ENCODE results near the gene KIAA0040.

The KIAA0040 gene

DNA sequence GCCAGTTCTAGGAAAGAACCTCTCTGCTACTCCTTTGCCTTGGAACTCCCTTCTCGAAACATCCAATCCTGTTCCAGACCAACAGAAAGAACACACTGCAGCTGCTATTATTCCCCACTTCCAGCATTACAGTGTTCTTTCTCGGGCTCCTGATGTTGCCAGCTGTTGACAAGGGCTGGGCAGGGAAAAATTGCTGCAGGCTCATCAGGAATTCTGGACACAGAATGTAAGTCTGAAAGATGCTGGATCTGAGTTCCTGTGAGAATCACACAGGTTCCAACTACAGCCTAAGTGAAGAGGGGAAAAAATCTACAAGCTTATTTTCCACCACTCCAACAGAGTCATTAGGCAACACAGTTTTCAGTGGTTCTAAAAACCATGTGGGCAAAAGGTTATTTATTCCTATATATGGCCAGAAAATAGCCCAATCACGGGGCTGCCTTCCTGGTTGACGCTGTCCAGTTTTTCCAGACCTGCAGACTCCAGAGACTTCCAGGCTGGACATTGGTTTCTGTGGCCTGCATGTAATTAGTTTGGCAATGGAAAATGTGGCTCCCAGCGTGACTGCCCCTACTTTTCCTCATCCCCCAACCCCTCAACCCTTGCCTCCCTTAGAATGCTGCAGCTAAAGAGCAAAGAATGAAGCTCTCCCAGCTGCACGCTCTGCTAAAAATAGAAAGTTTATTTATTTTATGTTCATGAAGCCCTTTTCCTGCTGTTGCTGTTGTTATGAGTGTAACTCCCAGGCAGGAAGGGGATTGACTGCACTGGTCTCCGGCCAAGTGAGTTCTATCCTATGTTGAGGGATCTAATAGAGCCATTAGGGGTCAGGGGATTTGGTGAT lies 8.3 kb upstream of the KIAA0040 start:
- no peak for DNase-seq

DNA sequence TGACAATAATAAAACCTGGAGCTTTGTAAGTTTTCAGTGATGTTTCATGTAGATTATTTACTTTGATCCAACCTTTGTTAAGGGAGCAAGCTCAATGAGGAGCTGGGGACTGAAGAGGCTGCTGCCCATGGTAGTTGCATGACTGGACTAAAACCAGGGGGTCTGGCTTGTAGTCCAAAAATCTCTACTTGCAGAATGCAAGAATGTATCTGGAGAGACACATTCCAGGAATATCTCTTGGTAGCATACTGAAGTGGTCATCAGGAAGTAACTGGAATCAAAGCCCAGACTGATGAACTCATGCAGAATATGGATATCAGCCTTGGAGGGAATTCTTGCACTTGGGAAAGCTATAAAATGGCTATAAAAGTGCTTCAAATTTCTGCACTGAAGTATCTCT lies 5.8 kb upstream of the KIAA0040 start:
- peak; percentile 58 for DNase-seq

DNA sequence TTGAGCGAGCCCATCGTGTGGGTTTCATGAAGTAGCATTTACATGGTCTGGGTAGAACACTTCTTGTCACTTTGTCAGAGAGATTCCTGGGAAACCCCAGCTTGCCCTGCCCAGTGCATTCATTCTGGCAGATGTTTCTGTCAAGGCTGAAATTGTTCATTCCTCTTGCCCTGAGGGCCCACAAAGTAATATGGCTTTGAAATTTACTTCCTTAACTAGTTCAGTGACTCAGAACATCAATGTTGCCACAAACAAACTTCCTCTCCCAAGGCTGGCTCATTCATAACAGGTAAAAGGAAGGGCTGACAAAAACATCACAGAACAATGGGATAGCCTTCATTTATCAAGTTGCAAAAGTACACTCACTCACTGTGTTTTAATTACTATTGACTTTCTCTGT lies 5.0 kb upstream of the KIAA0040 start:
- DNase-seq: peak; percentile 68

DNA sequence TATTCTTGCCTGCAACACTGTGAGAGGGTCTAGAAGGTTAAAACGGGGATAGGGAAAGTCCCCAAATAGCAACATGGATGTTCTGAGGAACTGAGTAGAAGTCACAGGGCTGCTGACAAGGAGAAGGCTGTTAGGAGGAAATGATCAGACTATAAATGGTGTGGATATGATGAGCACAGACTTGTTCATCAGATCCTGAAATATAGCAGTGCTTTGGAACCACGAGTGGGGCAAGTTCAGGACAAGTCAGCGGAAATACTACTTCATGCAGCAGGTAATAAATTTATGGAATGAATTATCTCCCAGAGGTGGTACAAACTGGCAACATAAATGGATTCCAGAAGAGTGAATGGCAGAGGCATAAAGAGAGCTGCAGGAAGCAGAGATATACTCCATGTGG lies 3.2 kb upstream of the KIAA0040 start:
- no peak for DNase-seq

DNA sequence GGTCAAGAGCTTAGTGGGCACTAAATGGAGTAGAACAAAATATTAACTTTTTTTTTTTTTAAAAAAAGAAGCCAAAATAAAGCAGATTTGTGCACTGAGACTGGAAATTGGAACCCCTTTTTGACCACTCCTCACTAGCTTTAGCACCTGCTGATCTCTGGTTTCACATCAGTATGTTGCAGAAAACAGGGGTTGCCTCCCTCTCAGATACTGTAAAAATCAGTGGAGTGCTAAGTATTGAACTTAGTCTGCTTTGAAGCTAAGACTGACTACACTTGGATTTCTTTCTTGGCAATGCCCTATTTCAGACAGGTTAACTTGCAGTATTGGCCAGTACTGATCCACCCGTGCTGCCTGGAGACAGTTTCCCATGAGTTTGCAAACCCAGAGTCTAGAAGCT lies 2.7 kb upstream of the KIAA0040 start:
- DNase-seq: no peak

DNA sequence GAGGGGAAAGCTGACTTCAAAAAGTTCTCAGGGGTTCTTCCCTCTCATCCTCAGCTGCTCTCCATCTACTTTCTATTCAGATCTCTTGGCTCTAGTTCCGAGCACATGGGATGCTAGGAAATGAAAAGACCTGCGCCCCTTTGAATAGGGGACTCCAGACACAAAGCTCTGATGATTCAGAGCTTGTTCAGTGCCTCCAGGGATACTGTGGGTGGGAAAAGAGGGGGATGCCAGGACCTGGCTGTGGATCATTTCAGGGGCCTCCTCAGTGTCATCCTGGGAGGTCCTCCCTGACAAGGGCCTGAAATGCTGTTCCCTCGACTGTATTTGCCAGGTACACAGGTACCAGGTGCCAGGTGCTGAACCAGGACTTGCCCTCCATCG lies 943 bp upstream of the KIAA0040 start:
- DNase-seq: no peak

DNA sequence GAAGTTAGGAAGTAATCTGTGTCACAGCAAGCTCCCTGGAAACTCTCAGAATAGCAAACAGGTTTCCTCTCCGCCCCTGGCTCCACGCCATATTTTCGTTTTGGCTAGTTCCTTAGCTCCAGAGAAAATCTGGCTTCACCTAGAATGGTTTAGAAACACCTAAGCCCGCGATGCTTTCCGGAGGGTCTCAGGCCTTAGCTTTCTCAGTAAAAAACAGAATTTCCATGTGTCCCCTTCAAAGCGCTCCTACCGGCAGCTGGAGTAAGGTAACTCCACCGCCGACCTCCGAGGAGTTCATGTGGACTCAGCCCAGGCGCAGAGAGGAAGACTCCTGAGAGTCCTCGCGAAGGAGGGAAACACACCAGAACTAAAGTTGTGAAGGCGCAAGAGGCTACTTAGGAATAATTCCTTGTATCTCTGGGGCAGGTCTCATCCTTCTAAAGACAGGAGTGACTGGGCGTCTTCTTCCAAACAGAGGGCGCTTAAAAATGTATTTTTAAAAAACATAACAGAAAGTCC lies 406 bp downstream of the KIAA0040 start:
- no peak for DNase-seq

DNA sequence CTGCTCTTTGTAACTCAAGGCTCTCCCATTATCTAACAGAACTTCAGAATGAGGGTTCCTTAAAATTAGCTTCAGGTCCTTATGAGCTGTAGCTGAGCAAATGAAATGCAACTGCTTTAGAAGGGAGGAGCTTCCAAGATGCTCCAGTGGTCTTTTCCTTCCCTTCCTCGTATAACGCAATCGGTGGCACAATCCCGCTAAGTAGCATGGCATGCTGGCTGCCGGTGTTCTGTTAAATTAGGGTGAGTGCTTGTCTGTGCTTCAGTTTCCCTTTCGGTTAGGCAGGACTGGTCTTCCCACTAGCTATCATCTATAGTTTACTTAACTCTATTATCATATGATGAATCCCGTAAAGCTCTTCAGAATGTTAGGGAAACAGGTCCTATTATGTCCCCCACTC lies 917 bp downstream of the KIAA0040 start:
- DNase-seq: no peak

DNA sequence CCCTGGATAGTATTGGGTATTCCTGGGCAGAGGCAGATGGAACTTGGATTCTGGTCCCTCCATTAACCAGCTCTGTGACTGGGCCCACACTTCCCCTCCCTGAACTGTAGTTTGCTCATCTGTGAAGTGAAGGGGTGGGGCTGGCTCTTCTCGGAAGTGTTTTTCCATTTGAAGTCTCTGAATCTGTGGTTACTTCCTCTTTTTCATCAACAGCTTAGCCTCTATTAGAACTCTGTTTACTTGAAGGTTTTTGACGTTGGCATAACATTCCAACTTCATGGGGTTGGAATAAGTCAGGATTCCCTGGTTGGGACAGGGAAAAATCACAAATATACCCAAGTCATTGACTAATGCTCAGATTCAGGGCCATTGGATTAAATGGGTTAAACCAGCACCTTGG lies 3.6 kb downstream of the KIAA0040 start:
- DNase-seq: no peak

DNA sequence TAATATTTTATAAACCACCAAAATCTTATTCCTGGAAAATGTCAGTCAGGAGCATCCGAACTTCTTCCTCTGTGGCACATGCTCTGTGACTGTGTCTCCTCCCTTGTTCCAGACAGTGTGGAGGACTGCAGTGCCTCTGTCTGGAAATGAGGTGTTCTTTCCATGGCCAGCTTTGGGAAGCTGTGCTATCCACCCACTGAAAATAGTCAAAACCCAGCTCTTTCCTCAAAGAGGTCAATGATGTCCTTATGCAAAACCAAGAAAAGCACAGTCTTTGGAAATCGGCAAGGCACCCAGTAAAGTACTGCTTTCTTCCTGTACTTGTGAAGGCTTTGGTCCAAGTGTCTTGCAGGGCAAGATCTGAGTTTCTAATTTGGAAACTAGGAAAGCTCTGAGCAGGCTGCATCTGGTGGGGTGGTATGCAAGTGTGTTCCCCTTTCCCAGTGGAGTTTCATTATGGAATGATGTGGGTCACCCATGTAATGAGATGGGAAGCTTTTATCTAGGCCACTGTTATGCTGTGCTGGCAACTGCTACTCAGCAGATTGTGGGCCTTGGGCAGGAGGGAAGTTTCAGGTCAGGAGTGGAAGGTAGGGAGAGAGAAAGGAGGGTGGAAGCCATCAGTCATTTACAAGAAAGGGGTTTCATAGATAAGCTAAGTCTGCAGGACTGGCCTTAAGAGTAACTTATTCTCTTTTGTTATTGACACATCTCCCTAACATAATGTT lies 6.0 kb downstream of the KIAA0040 start:
- DNase-seq: no peak

DNA sequence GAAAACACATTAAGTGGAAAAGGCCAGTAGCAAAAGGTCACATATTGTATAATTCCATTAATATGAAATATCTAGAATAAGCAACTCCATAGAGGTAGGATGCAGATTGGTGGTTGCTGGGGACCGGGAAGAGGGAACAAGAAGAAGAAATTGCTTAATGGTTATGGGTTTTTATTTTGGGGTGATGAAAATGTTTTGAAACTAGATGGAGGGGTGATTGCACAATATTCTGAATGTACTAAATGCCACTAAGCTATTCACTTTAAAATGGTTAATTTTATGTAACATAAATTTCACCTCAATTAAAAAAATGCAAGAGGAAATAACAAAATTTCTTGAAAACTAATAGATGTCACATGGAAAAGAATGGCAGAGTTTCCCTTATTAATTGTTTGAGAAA lies 6.7 kb downstream of the KIAA0040 start:
- DNase-seq: no peak

DNA sequence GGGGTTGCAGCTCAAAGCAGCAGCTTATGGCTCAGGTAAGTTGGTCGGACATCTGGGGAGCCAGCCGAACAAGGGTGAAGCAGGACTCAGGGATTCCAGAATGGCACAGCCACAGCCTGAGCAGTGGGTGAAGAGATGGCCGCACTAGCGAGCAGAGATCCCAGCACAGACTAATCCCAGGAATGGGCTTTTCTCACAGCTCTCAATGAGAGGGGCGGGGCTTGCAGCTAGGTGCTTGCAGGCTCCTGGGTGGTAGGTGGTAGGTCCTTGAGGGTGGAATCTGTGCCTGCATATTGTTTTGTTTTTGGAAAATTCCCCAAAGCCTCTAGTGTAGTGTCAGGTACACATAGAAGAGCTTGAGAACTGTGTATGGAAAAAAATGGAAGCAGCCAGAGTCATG lies 9.0 kb downstream of the KIAA0040 start:
- no peak for DNase-seq

DNA sequence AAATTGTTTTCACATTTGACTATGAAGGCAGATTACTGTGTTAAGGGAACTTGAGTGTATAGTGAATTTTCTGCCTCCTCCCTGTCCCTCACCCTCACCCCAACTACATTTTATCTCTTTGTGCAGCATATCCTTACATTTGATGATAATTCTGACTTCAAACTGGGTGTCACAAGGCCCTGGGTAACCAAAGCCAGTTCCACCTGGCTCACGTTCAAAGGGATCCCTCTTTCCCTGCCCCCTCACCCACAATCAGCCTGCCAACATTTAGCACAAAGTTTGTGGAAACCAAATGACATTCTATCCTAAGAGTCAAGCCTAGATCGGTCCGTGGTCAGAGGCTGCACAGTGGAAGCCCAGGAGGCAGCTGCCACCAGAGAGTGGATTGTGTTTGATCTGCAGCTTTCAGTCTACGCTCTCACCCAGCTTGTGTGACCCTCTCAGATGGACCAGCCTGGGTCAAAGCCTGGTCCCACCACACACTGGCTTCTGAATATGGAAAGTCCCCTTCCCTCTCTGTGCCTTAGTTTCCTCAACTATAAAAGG lies 10.3 kb downstream of the KIAA0040 start:
- no peak for DNase-seq

DNA sequence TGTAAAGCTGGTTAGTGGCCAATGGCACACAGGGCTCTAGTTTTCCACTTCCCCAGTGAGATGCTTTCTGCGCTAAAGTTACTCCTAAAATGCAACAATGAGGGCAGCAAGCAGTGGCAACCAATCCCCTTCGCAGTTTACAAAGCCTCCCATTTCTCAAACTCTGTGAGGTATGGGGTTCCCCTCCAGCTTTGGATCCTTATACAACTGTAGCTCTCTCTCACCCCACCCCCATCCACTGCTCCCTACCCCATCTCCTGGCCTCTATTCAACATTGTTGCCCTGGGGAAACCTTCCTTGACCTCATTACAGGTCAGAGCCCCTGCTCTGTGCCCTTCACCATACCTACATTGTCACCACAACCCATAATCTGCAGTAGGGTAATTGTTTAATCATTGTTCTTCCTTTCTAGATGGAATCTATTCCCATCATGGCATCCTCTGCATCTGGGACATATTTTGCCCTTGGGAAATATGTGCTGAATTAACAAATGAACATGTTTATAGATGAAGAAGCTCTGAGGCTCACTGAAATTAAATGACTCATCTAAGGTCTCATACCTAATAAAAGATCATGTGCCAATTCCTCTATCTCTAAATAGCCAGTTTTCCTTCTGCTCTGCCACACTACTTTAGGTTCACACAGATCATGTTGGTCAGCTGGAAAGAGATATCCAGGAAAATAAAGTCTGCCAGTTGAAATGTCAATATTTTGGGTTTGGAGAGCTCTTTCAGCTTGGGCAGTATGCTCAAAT lies 12.6 kb downstream of the KIAA0040 start:
- no peak for DNase-seq

DNA sequence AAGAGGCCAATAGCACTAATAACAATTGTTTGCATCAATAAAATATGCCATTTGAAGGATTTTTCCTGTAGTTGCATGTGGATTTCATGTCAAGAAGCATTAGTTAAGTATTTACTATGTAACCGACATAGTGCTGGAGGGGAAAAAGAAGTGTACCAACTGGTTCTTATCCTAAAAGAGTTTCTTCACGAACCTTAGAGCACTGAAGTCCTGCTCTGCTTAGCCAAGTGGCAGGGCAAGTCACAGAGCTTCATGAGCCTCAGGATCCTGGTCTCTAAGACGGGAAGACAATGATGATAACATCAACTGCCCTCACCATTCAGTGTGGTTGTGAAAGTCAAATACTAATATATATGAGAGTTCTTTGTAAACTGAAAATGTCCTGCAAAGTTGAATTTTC lies 14.1 kb downstream of the KIAA0040 start:
- no peak for DNase-seq

DNA sequence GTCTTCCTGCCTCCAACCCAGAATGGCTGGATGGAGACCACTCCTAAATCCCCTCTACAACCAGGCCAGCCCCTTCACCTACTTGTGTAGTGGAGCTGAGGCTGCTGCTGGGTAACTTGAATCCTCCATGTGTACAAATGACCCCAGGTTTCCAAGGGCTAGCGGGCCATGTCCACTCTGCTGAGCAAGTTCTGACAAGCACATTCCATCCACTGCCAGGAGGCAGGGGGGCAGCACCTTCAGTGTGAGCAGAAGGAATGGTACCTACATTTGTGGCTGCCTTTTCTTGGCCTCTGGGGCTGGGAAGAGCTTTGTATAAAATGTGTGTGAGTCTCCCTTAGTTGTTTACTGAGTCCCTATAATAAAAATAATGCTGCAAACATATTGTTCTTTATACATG lies 14.5 kb downstream of the KIAA0040 start:
- DNase-seq: no peak

DNA sequence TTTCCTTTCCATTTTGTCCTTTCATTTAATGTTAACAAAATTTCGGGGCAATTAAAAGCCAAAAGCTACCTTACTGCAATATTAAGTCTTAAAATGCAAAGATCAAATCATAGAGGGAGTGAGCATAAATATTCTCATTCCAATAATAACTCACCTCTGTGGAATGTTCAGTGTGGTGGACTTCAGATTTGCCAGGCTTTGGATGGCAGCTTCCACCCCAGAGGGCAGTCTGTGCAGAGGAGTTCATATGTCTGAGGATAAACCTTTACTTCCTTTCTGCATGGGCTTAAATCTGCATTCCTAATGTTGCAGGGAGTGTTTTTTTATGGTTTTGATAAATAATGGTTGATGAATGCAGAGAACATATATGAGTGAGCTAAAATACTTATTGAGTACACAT lies 16.3 kb downstream of the KIAA0040 start:
- DNase-seq: peak; percentile 82

DNA sequence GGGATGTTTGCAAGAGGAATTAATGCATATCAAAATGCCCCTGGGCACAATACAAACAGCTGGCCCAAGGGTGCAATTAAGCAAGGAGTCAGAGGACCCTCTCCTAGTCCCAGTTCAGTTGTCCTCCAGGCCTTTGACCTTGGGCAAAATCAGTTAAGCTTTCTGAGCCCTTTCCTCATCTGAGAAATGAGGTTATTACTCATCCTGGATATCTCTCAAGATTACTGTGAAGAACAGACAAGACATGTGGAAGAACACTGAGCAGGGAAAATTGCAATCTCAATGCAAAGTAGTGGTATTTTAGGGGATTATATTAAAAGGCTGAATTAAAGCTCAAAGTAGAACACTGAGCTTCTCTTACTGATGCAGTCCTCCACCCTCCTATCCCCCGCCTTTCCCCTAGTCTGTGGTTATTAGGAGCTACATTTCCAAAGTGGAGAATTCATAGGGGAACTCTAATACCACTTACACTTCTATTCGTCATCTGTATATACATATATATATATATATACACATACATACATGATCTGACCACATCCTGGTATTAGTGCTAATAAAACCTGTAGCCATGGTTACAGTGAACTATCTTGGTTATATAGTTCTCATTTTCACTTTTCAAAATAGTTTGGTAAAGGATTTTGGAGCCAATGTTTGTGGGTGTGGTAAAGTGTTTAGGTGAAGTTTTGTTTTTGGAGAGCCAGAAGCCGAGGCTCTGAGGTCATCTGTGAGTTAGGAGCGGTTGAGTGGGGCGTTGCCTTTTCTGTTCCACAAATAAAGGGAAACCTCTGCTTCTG lies 18.1 kb downstream of the KIAA0040 start:
- no peak for DNase-seq

DNA sequence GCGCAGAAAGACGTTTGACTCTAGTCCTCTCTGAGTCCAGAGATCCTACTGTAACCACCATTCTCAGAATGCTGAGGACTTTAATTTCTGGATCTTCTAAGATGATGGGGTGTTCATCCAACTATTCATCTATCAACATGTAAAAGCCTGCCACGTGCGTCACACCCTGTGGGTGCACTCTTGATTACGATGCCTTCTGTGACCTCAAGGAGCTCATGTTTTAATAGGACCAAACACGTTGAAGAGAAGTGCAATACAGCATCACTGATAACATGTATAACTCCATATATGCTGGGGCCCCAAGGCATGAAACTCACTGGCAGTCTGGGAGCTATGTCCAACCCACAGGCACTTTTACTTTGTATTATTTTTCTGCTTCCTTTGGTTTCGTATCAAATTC lies 19.0 kb downstream of the KIAA0040 start:
- no peak for DNase-seq

DNA sequence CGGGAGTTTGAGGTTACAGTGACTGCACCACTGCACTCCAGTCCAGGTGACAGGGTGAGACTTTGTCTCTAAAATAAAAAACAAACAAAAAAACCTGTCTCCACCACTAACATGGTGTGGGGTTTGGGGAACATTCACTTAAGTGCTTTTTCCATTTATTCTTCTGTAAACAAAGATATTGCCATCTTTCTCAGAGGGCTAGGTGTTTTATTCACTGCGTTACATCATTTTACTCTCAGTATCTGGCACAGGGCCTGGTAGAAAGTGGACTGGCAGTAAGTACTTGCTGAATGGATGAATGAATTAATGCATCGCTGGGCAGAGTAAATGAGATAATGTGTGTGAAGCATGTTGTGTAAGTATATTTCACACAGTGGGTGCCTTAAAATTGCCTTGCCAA lies 20.1 kb downstream of the KIAA0040 start:
- DNase-seq: no peak

DNA sequence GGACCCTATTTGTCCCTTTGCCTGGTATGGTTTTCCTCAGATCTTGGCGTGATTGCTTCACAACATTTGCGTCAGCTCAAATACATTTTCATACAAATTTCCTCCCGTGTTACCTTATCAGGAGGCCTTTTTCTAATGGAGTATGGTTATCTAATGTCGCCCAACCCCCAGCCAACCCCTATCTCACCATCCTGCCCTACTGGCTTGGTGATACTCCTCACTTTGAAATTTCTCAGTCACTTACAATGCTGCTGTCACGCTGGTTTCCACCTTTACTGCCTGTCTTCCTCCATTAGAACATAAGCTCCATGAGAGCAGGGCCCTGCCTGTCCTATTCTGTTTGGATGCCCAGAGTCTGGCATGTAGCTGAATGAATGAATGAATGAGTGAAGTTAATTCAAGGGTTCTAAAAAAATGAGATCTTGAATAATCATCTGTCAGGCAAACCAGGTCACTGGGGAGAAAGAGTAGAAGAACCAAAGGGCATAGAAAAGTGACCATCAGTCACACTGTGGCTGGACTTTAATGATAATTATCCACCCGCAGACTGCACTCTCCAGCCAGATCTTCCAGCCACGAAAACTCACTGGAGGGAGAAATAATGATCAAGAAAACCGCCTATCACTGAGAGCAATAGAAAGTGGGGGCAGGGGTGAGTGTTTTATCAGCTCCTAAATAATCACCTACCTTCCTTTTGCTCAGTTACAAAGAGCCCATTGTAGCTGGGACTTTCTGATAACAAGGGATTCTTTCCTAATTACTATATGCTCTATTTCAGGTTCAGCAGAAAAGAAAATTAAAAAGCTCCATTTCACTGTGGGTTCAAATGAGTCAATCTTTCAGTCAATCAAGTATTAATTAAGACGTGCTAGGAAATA lies 21.3 kb downstream of the KIAA0040 start:
- DNase-seq: no peak

Measured in NCI-H226 (cell line).